Stimulated activated naive CD8-positive, alpha-beta T cell treated with anti-CD3 and anti-CD28 coated beads, Interleukin-15, Interleukin-2, amounts not matched to agents 100 ng/mL and 50 ng/mL, for 24 hours (primary cell): ENCODE measurements around the gene USP33.
"Not testable (repeated sequence)": the region's sequence is repeated elsewhere in the genome, so short reads cannot be mapped to it uniquely, and the experiment has no call there.

ENCODE experiments used
- H3K27ac Mint-ChIP-seq: one replicate; pipeline ENCODE4 v1.8.0; 2021; ENCODE audit warnings: mild to moderate bottlenecking, mixed read lengths
- H3K27me3 Mint-ChIP-seq: one replicate; pipeline ENCODE4 v1.8.0; 2021; ENCODE audit warnings: mixed read lengths
- H3K36me3 Mint-ChIP-seq: one replicate; pipeline ENCODE4 v1.8.0; 2021; ENCODE audit warnings: low read depth, mixed read lengths
- H3K4me1 Mint-ChIP-seq: one replicate; pipeline ENCODE4 v1.8.0; 2021; ENCODE audit warnings: low read depth, mixed read lengths
- H3K4me3 Mint-ChIP-seq: one replicate; pipeline ENCODE4 v1.8.0; 2021; ENCODE audit warnings: mild to moderate bottlenecking, mixed read lengths
- H3K9me3 Mint-ChIP-seq: one replicate; pipeline ENCODE4 v1.8.0; 2021; ENCODE audit warnings: mixed read lengths

The USP33 gene

DNA sequence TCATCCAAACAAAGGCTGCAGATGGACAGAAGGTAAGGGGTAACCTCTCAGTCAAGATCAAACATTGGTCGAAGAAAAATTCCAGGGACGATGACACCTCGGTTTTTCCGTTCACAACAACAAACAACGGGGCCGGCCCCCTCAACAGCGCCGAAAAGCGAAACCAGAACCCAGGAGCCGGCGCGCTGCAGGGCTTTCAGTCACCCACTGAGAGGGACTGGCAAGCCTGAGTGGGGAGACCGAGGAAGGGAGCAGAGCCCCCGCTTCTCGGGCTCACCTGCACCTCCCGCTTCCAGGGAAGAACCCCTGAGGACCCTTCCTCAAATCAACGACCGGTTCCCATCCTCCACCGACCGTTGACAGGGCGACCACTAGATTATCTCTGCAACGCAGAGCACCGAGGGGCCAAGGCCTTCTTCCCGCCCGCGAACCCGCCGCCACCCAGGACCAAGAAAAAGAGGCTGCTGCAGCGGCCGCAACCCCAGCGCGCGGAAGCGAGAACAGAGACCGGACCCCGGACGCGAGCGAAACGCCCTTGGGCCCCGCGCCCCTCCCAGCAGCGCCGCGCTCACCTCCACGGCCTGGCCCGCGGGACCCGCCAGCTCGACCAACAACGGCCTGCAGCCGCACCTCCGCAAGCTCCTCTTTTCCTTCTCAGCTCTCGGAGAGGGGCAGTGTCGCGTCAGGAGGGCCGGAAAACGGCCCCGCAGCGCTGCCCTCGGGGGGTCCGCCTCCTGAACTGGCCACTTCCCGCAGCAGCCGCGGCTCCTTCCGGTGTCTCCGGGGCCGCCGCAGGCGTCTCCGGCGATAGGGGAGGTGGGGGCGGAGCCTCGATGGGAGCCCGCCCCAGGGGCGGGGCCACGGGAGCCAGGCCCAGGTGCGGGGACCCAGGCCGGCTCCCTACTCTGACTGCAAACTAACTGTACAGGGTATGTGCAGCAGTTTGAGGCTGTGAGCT is at the start of gene USP33:
TSS of gene USP33 (minus strand) at position 782 of the 958 bp plus-strand sequence. CDS start 18,155 bp downstream, outside the sequence.
- Mint-ChIP-seq H3K36me3 (no peaks in the 10 kb centered on the region), H3K27ac (peak within 1 kb of the TSS; percentile 98), H3K9me3 (no peaks in the 10 kb centered on the region), H3K27me3 (no peaks in the 10 kb centered on the region), H3K4me3 (peak within 1 kb of the TSS; percentile 96), H3K4me1 (peaks cover 56% of the 10 kb centered on the region)

GRCh38 chr1:77803371-77803770 is 43.7 kb upstream of the USP33 start:
- peaks cover 48% of the 10 kb centered on the region for H3K36me3 Mint-ChIP-seq
- H3K27ac Mint-ChIP-seq: no peak overlapping the region
- H3K4me1 Mint-ChIP-seq: peaks cover 2% of the 10 kb centered on the region
- no peaks in the 10 kb centered on the region for H3K9me3 Mint-ChIP-seq
- no peaks in the 10 kb centered on the region for H3K27me3 Mint-ChIP-seq
- H3K4me3 Mint-ChIP-seq: no peak overlapping the region

- H3K27ac Mint-ChIP-seq: no peak overlapping the region
- peaks cover 53% of the 10 kb centered on the region for H3K36me3 Mint-ChIP-seq
- H3K4me3 Mint-ChIP-seq: no peak overlapping the region
- no peaks in the 10 kb centered on the region for H3K9me3 Mint-ChIP-seq
- H3K4me1 Mint-ChIP-seq: peaks cover 5% of the 10 kb centered on the region
- no peaks in the 10 kb centered on the region for H3K27me3 Mint-ChIP-seq
Observed at GRCh38 chr1:77802026-77802425, 42.4 kb upstream of the USP33 start.

DNA sequence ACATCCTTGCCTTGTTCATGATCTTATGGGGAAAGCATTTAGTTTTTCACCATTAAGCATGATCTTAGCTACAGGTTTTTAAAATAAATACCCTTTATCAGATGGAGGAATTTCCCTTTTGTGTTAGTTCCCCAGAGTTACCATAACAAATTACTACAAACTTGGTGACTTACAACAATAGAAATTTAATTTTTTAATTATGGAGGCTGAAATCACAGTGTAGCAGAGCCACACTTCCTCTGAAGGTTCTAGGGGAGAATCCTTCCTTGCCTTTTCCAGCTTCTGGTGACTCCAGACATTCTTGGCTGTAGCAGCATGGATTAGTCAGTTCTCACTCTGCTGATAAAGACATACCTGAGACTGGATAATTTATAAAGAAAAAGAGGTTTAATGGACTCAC is 38.3 kb upstream of the USP33 start:
- Mint-ChIP-seq H3K4me1 (peaks cover 8% of the 10 kb centered on the region), H3K36me3 (peaks cover 47% of the 10 kb centered on the region)

GRCh38 chr1:77796695-77797405 is 37.2 kb upstream of the USP33 start:
- H3K36me3 Mint-ChIP-seq: peaks cover 45% of the 10 kb centered on the region
- H3K4me1 Mint-ChIP-seq: peaks cover 12% of the 10 kb centered on the region
- no peaks in the 10 kb centered on the region for H3K27me3 Mint-ChIP-seq
- H3K9me3 Mint-ChIP-seq: no peaks in the 10 kb centered on the region
- H3K4me3 Mint-ChIP-seq: no peak overlapping the region
- no peak overlapping the region for H3K27ac Mint-ChIP-seq

More for the DNA sequence above, 38.3 kb upstream of the USP33 start:
- Mint-ChIP-seq H3K27me3 (no peaks in the 10 kb centered on the region), H3K9me3 (no peaks in the 10 kb centered on the region), H3K4me3 (no peak overlapping the region), H3K27ac (no peak overlapping the region)

DNA sequence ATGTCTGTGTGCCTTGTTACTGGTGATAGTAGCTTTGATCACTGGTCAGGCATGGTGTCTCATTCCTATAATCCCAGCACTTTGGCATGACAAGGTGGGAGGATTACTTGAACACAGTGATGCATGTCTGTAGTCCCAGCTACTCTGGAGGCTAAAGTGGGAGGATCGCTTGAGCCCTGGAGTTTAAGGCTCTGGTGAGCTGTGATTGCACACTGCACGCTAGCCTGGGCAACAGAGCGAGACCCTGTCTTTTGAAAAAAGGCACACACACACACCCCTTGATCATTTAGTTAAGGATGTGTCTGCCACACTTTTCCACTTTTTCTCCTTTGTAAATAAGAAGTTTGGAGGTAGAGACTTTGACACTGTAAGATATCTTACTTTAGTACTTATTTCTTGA is 34.9 kb upstream of the USP33 start:
- H3K36me3 Mint-ChIP-seq: peaks cover 40% of the 10 kb centered on the region
- no peaks in the 10 kb centered on the region for H3K27me3 Mint-ChIP-seq
- no peak overlapping the region for H3K27ac Mint-ChIP-seq
- H3K4me3 Mint-ChIP-seq: no peak overlapping the region
- no peaks in the 10 kb centered on the region for H3K9me3 Mint-ChIP-seq
- H3K4me1 Mint-ChIP-seq: peaks cover 12% of the 10 kb centered on the region

GRCh38 chr1:77786093-77786741 is 26.6 kb upstream of the USP33 start:
- peaks cover 26% of the 10 kb centered on the region for H3K4me1 Mint-ChIP-seq
- H3K4me3 Mint-ChIP-seq, H3K27me3 Mint-ChIP-seq, H3K9me3 Mint-ChIP-seq, H3K27ac Mint-ChIP-seq: not testable (repeated sequence)
- H3K36me3 Mint-ChIP-seq: peaks cover 57% of the 10 kb centered on the region

DNA sequence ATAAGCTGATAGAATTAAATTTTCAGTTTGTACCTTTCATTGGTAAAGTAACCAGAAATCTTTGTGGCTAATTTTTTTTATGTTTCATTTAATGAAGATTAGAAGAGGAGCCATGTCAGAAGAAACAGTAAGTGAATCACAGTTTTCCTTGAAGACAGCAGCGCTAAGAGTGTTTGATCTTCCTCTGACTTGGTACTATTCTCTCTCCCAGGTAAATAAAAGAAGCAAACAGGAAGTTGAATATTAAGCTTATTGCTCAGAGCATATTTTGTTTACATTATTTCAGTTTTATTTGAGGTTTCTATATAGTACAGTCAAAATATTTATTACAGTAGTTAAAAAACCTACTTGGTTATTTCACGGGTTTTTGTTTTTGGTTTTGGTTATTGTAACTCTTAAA is 23.5 kb upstream of the USP33 start:
- no peaks in the 10 kb centered on the region for H3K9me3 Mint-ChIP-seq
- H3K27ac Mint-ChIP-seq: no peak overlapping the region
- H3K27me3 Mint-ChIP-seq: no peaks in the 10 kb centered on the region
- H3K4me1 Mint-ChIP-seq: peaks cover 47% of the 10 kb centered on the region
- H3K36me3 Mint-ChIP-seq: peaks cover 45% of the 10 kb centered on the region
- no peak overlapping the region for H3K4me3 Mint-ChIP-seq

- H3K36me3 Mint-ChIP-seq: peaks cover 39% of the 10 kb centered on the region
- no peaks in the 10 kb centered on the region for H3K27me3 Mint-ChIP-seq
- peaks cover 47% of the 10 kb centered on the region for H3K4me1 Mint-ChIP-seq
- H3K27ac Mint-ChIP-seq: peak overlapping the region; percentile 3
- no peaks in the 10 kb centered on the region for H3K9me3 Mint-ChIP-seq
- peak overlapping the region; percentile 1 for H3K4me3 Mint-ChIP-seq
Observed at GRCh38 chr1:77781683-77782082, 22.0 kb upstream of the USP33 start.

DNA sequence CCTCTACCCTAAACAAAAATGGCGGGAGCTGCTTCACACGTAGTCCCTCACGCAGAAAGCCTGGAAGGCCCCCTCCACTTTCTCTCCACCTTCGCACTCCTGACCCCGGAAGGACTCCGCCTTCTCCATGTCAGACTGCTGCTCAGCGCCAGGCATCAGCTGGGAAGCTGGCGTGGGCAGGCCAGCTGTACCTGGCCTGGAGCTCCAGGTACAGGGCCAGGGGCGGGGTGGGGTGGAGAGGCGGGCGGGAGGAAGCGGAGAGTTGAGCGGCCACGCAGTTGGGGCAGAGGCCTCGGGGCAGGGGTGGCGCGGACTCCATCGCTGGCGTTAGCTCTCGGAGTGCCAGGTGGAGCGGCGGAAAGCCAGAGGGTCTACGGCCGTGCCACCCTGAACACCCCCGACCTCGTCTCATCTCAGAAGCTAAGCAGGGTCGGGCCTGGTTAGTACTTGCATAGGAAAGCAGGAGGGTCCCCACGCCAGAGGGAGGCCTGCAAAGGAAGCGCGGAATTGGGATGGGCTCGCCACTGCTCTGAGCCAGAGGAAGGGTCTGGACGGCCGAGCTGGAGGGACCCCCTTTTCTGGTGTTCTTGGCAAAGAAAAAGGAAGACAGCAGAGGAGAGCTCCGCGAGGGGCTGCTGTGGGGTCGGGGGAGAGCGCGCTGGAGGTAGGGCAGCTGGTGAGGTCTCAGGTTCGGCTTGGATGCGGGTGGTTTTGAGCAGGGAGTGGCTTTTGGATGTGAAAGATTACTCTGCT is 20.1 kb upstream of the USP33 start, which contains the start of gene MIGA1:
TSS of gene MIGA1 (plus strand) at position 121 of the 753 bp plus-strand sequence. CDS start 3,604 bp downstream, outside the sequence.
- Mint-ChIP-seq H3K9me3 (no peaks in the 10 kb centered on the region), H3K4me3 (peak within 1 kb of the TSS; percentile 97), H3K4me1 (peaks cover 47% of the 10 kb centered on the region), H3K27ac (peak within 1 kb of the TSS; percentile 88), H3K27me3 (no peaks in the 10 kb centered on the region), H3K36me3 (peaks cover 19% of the 10 kb centered on the region)

GRCh38 chr1:77776007-77776700 is 16.5 kb upstream of the USP33 start:
- H3K4me1 Mint-ChIP-seq: peaks cover 21% of the 10 kb centered on the region
- H3K27ac Mint-ChIP-seq: no peak overlapping the region
- no peaks in the 10 kb centered on the region for H3K9me3 Mint-ChIP-seq
- no peaks in the 10 kb centered on the region for H3K27me3 Mint-ChIP-seq
- no peak overlapping the region for H3K4me3 Mint-ChIP-seq
- H3K36me3 Mint-ChIP-seq: no peaks in the 10 kb centered on the region

GRCh38 chr1:77768006-77768405 is 8.4 kb upstream of the USP33 start:
- H3K27ac Mint-ChIP-seq: no peak overlapping the region
- H3K27me3 Mint-ChIP-seq: no peaks in the 10 kb centered on the region
- H3K4me3 Mint-ChIP-seq: no peak overlapping the region
- H3K4me1 Mint-ChIP-seq: peaks cover 5% of the 10 kb centered on the region
- no peaks in the 10 kb centered on the region for H3K36me3 Mint-ChIP-seq
- H3K9me3 Mint-ChIP-seq: no peaks in the 10 kb centered on the region

DNA sequence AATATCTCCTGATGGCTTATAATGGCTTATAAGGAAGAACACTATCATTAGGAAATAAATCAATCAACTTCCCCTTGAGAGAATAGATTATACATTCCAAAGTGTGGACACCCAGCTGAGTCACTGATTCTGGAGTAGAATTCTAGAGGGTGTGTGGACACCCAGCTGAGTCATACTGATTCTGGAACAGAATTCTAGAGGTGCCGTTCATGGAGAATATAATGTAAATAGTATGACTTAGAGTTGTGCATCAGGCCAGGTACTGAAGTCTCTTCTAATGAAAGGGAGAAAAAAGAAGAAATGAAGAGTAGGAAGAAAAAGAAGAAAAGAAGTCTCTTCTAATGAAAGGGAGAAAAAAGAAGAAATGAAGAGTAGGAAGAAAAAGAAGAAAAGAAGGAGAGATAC is 2.4 kb upstream of the USP33 start:
- H3K27me3 Mint-ChIP-seq: no peaks in the 10 kb centered on the region
- no peak overlapping the region for H3K27ac Mint-ChIP-seq
- no peaks in the 10 kb centered on the region for H3K9me3 Mint-ChIP-seq

DNA sequence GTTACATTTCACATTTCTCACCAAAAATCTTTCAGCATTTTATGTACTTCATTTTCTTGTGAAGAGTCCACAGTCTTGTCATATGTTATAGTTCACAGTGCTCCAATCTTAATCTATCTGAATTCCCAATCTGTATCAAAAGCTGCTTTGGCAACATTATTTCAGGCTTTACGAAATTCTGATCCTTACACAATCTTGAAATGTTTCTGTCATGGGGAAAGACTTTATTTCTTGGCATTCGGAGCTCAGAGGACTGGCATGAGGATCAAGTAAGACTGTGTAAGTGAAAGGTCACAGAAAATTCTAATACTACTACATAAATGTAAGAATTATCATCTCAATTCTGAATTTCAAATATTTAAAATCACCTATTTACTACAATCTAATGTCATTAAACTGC is 2.0 kb downstream of the USP33 start:
- Mint-ChIP-seq H3K9me3 (no peaks in the 10 kb centered on the region), H3K36me3 (no peaks in the 10 kb centered on the region), H3K27me3 (no peaks in the 10 kb centered on the region), H3K27ac (peak overlapping the region; percentile 67), H3K4me1 (peaks cover 62% of the 10 kb centered on the region), H3K4me3 (peak overlapping the region; percentile 55)

More for the DNA sequence above, 2.4 kb upstream of the USP33 start:
- no peaks in the 10 kb centered on the region for H3K36me3 Mint-ChIP-seq
- H3K4me3 Mint-ChIP-seq: no peak overlapping the region
- H3K4me1 Mint-ChIP-seq: peaks cover 33% of the 10 kb centered on the region
